Pancreas (tissue), 10 donors: Measurements from ENCODE around the gene TTC31. TPM values are rescaled to one million over a fixed set of nuclear protein-coding genes. Genes with fewer than 3 reads are reported as not detected.

Experiments used
- ATAC-seq, 4 donors: fragments of 200-7000 bp; cut with Tn5 transposase; one replicate each; pipeline versions ENCODE4 v1.8.0 to v1.9.1; 2020; ENCODE audit warnings: mild to moderate bottlenecking in 4 of 4, moderate library complexity in 4 of 4
- DNase-seq, 6 donors: peaks; one replicate each; pipeline ENCODE4 v3.0.0-alpha.2; 2020
- FAIRE-seq: peaks from 2 replicates; lab custom pipeline; 2012; peaks lifted over from hg19 to GRCh38; lab: Jason Lieb, UNC
- H3K27ac ChIP-seq, 4 donors: fragments of 200-600 bp; sonication (generic); 1 replicate in 3 of 4; 2 replicates in 1 of 4; pipeline versions ENCODE4 v1.5.0 to v1.8.0; 2020
- H3K27me3 ChIP-seq, 4 donors: fragments of 200-600 bp; one replicate each; pipeline ENCODE4 v1.8.0; 2021
- H3K36me3 ChIP-seq, 3 donors: fragments of 200-600 bp; sonication (generic) in 1 of 3; one replicate each; pipeline versions ENCODE4 v1.5.0 to v1.8.0; 2020 to 2021
- H3K4me1 ChIP-seq, 3 donors: fragments of 200-600 bp; one replicate each; pipeline ENCODE4 v1.8.0; 2021
- H3K4me3 ChIP-seq, 4 donors: fragments of 200-600 bp; sonication (generic) in 2 of 4; one replicate each; pipeline versions ENCODE4 v1.5.0 to v1.8.0; 2020 to 2021
- H3K9me3 ChIP-seq, 4 donors: fragments of 200-600 bp; one replicate each; pipeline ENCODE4 v1.8.0; 2021
- CTCF ChIP-seq, 4 donors: fragments of 200-600 bp; sonication (generic) in 3 of 4; IDR thresholded peaks; one replicate each; pipeline versions ENCODE4 v1.5.0 to v1.8.0; 2021; ENCODE audit warnings: antibody characterized with exemption in 4 of 4
- WGBS, 2 donors: extraction: QIAGEN DNeasy Blood & Tissue Kit; methylation state at CpG; one replicate each; pipeline ENCODE4 v1.1.7; 2013; 5-methylcytosine and 5-hydroxymethylcytosine counted together
- intact Hi-C, 3 donors: fragments of 100-400 bp; cut with DNase I; formaldehyde crosslinking; loops; one replicate each; pipeline versions ENCODE4 v1.11.1 to v1.14.2; 2022
- polyA plus RNA-seq, 2 donors: library from polyadenylated mRNA; stranded (reverse); fragments of 200-250 nt; gene quantifications; one replicate each; pipeline ENCODE4 v1.2.3, GENCODE V29; 2013
- total RNA-seq, 6 donors: library from RNA; stranded (reverse); fragmentation: NEBNext Ultra II Directional in 4 of 6; extraction: Animal tissue kit (Norgen Biotek cat#: 25700) in 4 of 6; gene quantifications; one replicate each; pipeline versions ENCODE4 v1.2.1 to v1.2.4, GENCODE V29; 2021 to 2023
- donor health status: healthy with polysubstance abuse.
- donor health status: DM: no; HTN: no; CAD: no; lungs with moderate emphysema.
- donor health status: DM: no; HTN: no; CAD: no.
- donor health status: control.
- donor health status: control.
- donor health status: Bipolar disorder and iron deficiency.
- donor health status: DM: yes; HTN: yes; CAD: no.
- donor health status: DM: no; HTN: no; CAD: no.
- donor health status: DM: no; HTN: no; CAD: no.
- donor health status: DM: yes; HTN: yes; CAD: no.

The TTC31 gene
- total and polyA plus RNA-seq, 8 donors, result 10.1 to 21.2 (median 12.1) TPM

GRCh38 chr2:74527741-74528140, 44.9 kb downstream of the TTC31 start:
- intact Hi-C loops, result no loop called here
- FAIRE-seq, result no peak
- Histone ChIP-seq H3K4me3 (no peak overlapping the region), H3K4me1 (peaks cover 7 to 18% (median 14%) of the 10 kb centered on the region in 3 donors), H3K9me3 (no peaks in the 10 kb centered on the region), H3K27ac (no peak overlapping the region), H3K36me3 (peaks cover 0 to 13% (median 0%) of the 10 kb centered on the region in 3 donors), H3K27me3 (no peaks in the 10 kb centered on the region)
- no peak for TF ChIP-seq CTCF (IDR thresholded peaks at IDR 0.05)
- WGBS, 2 donors, result 91 to 92% methylated on average over 9 of the region's 9 CpGs
- no peak for ATAC-seq
- DNase-seq, result peak in 1 of 6 donors; percentile 19

DNA sequence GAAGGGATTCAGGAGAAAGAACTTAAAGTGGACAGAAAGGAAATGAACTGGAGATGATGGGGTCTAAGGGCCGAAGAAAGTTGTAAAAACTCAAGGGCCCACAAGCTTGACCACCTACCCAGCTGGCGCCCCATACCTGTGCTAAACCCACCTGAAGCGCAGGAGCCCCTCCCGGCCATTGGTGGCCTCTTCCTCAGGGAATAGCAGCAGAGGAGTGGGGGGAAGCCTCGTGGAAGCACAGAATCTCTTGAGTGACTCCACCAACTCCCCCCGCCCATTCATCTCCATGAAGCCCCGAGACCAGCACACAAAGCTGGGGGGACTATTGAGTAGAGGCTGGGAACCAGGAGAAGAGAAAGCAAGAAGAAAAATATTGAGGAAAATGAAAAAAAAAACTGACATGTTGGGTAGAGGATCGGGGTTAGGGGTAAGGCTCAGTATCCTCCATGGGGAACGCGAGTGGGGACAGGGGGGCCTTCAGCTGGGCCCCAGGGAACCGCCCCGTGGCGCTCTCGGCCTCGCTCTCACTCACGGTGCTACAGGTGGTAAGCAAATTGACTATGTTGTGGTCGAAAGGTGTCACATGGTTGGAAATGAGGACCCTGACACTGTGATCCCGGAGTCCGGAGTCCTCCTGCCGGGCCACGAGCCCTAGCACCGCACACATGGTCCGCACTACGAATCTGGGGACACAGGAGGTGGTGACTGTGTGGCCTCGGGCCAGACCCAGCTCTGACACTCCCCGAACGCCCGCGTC, 45.9 kb downstream of the TTC31 start:
- H3K36me3 ChIP-seq, result peaks cover 0 to 13% (median 0%) of the 10 kb centered on the region in 3 donors
- intact Hi-C loops, result no loop called here
- FAIRE-seq, result no peak
- peak in 1 of 6 donors; percentile 26 for DNase-seq
- peak overlapping the region; percentile 79 to 88 (median 82) for H3K27ac ChIP-seq
- peak; percentile 4 to 19 (median 10) for ATAC-seq
- H3K4me3 ChIP-seq, result peak overlapping the region; percentile 77 to 99 (median 97)
- TF ChIP-seq CTCF (IDR thresholded peaks at IDR 0.05), result no peak
- peaks cover 7 to 18% (median 14%) of the 10 kb centered on the region in 3 donors for H3K4me1 ChIP-seq
- no peaks in the 10 kb centered on the region for H3K9me3 ChIP-seq
- 12 to 16% methylated on average over 25 to 29 of the region's 29 CpGs for WGBS, 2 donors
- no peaks in the 10 kb centered on the region for H3K27me3 ChIP-seq

DNA sequence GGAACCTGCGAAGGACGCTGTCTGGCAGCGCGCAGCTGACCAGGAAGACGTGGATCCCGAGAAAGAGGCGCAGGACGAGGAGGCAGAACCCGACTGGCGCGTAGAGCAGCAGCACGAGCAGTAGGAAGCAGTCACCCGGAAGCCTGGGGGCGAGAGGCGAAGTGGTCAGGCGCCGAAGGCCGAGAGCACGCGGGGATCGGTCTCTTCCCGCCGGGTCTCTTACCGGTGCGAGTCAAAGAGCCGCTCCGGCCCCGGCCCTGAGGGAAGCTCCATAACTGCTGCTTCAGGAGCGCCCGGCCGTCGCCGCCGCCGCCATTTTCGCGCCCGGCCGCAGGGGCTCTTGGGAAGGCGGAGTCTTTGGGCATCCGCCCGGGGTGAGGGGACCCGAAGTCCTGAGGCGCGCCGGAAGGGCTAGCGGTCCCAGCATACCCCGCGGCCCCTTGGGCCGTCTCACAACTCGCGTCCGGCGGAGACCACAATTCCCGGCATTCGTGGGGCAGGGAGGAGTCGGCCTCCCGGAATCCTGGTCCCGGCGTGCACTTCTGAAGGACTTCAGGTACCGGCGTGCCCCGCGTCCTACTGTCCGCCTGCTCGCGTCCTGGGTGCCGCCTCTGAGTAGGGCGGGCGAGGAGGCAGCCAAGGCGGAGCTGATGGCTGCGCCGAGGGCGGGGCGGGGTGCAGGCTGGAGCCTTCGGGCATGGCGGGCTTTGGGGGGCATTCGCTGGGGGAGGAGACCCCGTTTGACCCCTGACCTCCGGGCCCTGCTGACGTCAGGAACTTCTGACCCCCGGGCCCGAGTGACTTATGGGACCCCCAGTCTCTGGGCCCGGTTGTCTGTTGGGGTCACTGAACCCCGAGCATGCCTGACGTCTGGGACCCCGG, 46.7 kb downstream of the TTC31 start, which contains the start of the genes AUP1 and HTRA2:
TSS of gene AUP1 (minus strand) at position 350 of the 882 bp plus-strand sequence. CDS start at position 273, 77 bp downstream.
TSS of gene HTRA2 (plus strand) at position 577 of the 882 bp plus-strand sequence. CDS start at position 651, 74 bp downstream.
- H3K4me3 ChIP-seq, result peak within 1 kb of the TSS; percentile 77 to 99 (median 97)
- intact Hi-C loops, result no loop called here
- FAIRE-seq, result peak; percentile 45
- no peaks in the 10 kb centered on the region for H3K27me3 ChIP-seq
- peaks cover 0 to 13% (median 0%) of the 10 kb centered on the region in 3 donors for H3K36me3 ChIP-seq
- H3K27ac ChIP-seq, result peak within 1 kb of the TSS; percentile 79 to 88 (median 82)
- peak; percentile 96 to 100 (median 98) for DNase-seq
- WGBS, 2 donors, result 0% methylated on average over 60 to 87 of the region's 87 CpGs
- no peak for TF ChIP-seq CTCF (IDR thresholded peaks at IDR 0.05)
- H3K4me1 ChIP-seq, result peaks cover 7 to 18% (median 14%) of the 10 kb centered on the region in 3 donors
- H3K9me3 ChIP-seq, result no peaks in the 10 kb centered on the region
- ATAC-seq, result peak; percentile 93 to 97 (median 94)

GRCh38 chr2:74530239-74531187, 47.6 kb downstream of the TTC31 start:
- H3K4me1 ChIP-seq, result peaks cover 7 to 18% (median 14%) of the 10 kb centered on the region in 3 donors
- peak overlapping the region; percentile 77 to 99 (median 97) for H3K4me3 ChIP-seq
- intact Hi-C loops, result no loop called here
- H3K27me3 ChIP-seq, result no peaks in the 10 kb centered on the region
- DNase-seq (peak in 4 of 6 donors; percentile 40 to 76 (median 61)), FAIRE-seq (no peak), ATAC-seq (peak; percentile 27 to 40 (median 29))
- no peak for TF ChIP-seq CTCF (IDR thresholded peaks at IDR 0.05)
- H3K36me3 ChIP-seq, result peaks cover 0 to 13% (median 0%) of the 10 kb centered on the region in 3 donors
- WGBS, 2 donors, result 2 to 4% methylated on average over 54 of the region's 54 CpGs
- H3K9me3 ChIP-seq, result no peaks in the 10 kb centered on the region
- peak overlapping the region in 3 of 4 donors; percentile 59 to 83 (median 74) for H3K27ac ChIP-seq
